Heart right ventricle (tissue), 16 donors: Measurements from ENCODE around the gene ALDH9A1. TPM values are rescaled to one million over a fixed set of nuclear protein-coding genes. Genes with fewer than 3 reads are reported as not detected.

Experiments
- ATAC-seq, 8 donors: fragments of 200-7000 bp; cut with Tn5 transposase; one replicate each; pipeline ENCODE4 v1.9.1; 2020; ENCODE audit warnings: mild to moderate bottlenecking in 8 of 8, moderate library complexity in 8 of 8, moderate number of reproducible peaks in 1 of 8
- DNase-seq, 2 donors: peaks; one replicate each; pipeline ENCODE4 v3.0.0-alpha.2; 2020
- H3K27ac ChIP-seq, 10 donors: fragments of 200-600 bp; sonication (generic) in 2 of 10; one replicate each; pipeline versions ENCODE4 v1.5.0 to v1.8.0; 2020 to 2022; ENCODE audit warnings: mild to moderate bottlenecking in 3 of 10
- H3K27me3 ChIP-seq, 7 donors: fragments of 200-600 bp; one replicate each; pipeline ENCODE4 v1.8.0; 2021 to 2022; ENCODE audit warnings: mild to moderate bottlenecking in 2 of 7
- H3K36me3 ChIP-seq, 9 donors: fragments of 200-600 bp; sonication (generic) in 1 of 9; one replicate each; pipeline versions ENCODE4 v1.5.0 to v1.8.0; 2020 to 2022; ENCODE audit warnings: mild to moderate bottlenecking in 2 of 9
- H3K4me1 ChIP-seq, 9 donors: fragments of 200-600 bp; sonication (generic) in 1 of 9; one replicate each; pipeline versions ENCODE4 v1.5.0 to v1.8.0; 2020 to 2022; ENCODE audit warnings: mild to moderate bottlenecking in 4 of 9
- H3K4me3 ChIP-seq, 10 donors: fragments of 200-600 bp; sonication (generic) in 2 of 10; one replicate each; pipeline versions ENCODE4 v1.5.0 to v1.8.0; 2020 to 2022; ENCODE audit warnings: mild to moderate bottlenecking in 7 of 10, moderate library complexity in 2 of 10
- H3K9me3 ChIP-seq, 11 donors: fragments of 200-600 bp in 10 of 11; sonication (generic) in 2 of 11; one replicate each; pipeline versions ENCODE4 v1.5.0 to v1.8.0; 2013 to 2022; ENCODE audit warnings: mild to moderate bottlenecking in 2 of 11, control low read depth in 1 of 11, moderate library complexity in 1 of 11
- CTCF ChIP-seq, 9 donors: fragments of 200-600 bp; sonication (generic) in 2 of 9; IDR thresholded peaks; one replicate each; pipeline versions ENCODE4 v1.5.0 to v1.8.0; 2021 to 2022; ENCODE audit warnings: antibody characterized with exemption in 9 of 9, mild to moderate bottlenecking in 5 of 9, moderate library complexity in 1 of 9
- WGBS, 2 donors: extraction: QIAGEN DNeasy Blood & Tissue Kit; methylation state at CpG; one replicate each; pipeline ENCODE4 v1.1.7; 2013; ENCODE audit warnings: inconsistent platforms in 1 of 2; 5-methylcytosine and 5-hydroxymethylcytosine counted together
- intact Hi-C, 10 donors: fragments of 100-400 bp; cut with DNase I; formaldehyde crosslinking; loops; one replicate each; pipeline versions ENCODE4 v1.11.1 to v1.14.2; 2022
- polyA plus RNA-seq, 2 donors: library from polyadenylated mRNA; stranded (reverse); fragments of 200-250 nt; gene quantifications; one replicate each; pipeline ENCODE4 v1.2.3, GENCODE V29; 2013
- total RNA-seq, 10 donors: library from RNA; stranded (reverse); fragmentation: NEBNext Ultra II Directional in 3 of 10; extraction: Animal tissue kit (Norgen Biotek cat#: 25700) in 3 of 10; gene quantifications; one replicate each; pipeline versions ENCODE4 v1.2.1 to v1.2.4, GENCODE V29; 2021 to 2023
- donor health status: Arrhythmogenic right ventricular cardiomyopathy.
- donor health status: ischemic (EF 13 %, LVEDD 7.1; RV severe dilation, severe dysfunction).
- donor health status: healthy with polysubstance abuse.
- donor health status: DM: no; HTN: yes; CAD: no.
- donor health status: DM: no; HTN: no; CAD: no.
- donor health status: ischemic (EF 25% LVEDD 6.9; RV normal size, moderate dysfunction).
- donor health status: ischemic (EF 25% LVEDD 5.7; RV mildly dilated, moderate dysfunction).
- donor health status: healthy.
- donor health status: DM: yes; HTN: yes; CAD: no.
- donor health status: Ischemic cardiomyopathy.
- donor health status: ischemic (EF 35%, LVEDD 5.7; RV mildly dilated, moderate dysfunction).
- donor health status: nonischemic (EF 11% LVEDD 7.7; RV severe dilation, severe dysfunction).
- donor health status: DM: yes; HTN: yes; CAD: no.
- donor health status: PGD.
- donor health status: ischemic (EF 29% LVEDD 5.4; RV normal size, mild dysfunction).
- donor health status: nonischemic (EF 23%, LVEDD 6.1; RV moderate dilation, normal function).

ALDH9A1 gene
- total and polyA plus RNA-seq, 12 donors, result 13.8 to 75.3 (median 63.6) TPM

GRCh38 chr1:165632152-165632469 is 66.3 kb downstream of the ALDH9A1 start:
- ATAC-seq (peak in 2 of 8 donors; percentile 0 to 2), DNase-seq (no peak)
- intact Hi-C loops, result loop anchor here in 2 of 10 donors (5.0 to 10.0 kb wide), 2 partner anchors 65 to 133 kb away; partner anchors contain the start of genes ALDH9A1 (in 2 of the 2) and TMCO1 (in 1 of the 2)
- TF ChIP-seq CTCF (IDR thresholded peaks at IDR 0.05), result no peak
- H3K4me3 ChIP-seq, result peak overlapping the region; percentile 66 to 96 (median 81)
- H3K9me3 ChIP-seq, result no peaks in the 10 kb centered on the region
- 4 to 7% methylated on average over 5 of the region's 5 CpGs for WGBS, 2 donors
- H3K4me1 ChIP-seq, result peaks cover 3 to 60% (median 47%) of the 10 kb centered on the region in 9 donors
- H3K36me3 ChIP-seq, result peaks cover 0 to 21% (median 0%) of the 10 kb centered on the region in 9 donors
- no peaks in the 10 kb centered on the region for H3K27me3 ChIP-seq
- H3K27ac ChIP-seq, result peak overlapping the region; percentile 87 to 97 (median 92)

GRCh38 chr1:165631342-165632151 is 66.8 kb downstream of the ALDH9A1 start:
- intact Hi-C loops, result loop anchor here in 4 of 10 donors (2.0 to 10.0 kb wide), 4 partner anchors 33 to 133 kb away; partner anchors contain the start of genes ALDH9A1 (in 4 of the 4) and TMCO1 (in 1 of the 4)
- Histone ChIP-seq H3K27me3 (no peaks in the 10 kb centered on the region), H3K4me1 (peaks cover 0 to 55% (median 41%) of the 10 kb centered on the region in 9 donors), H3K4me3 (peak overlapping the region; percentile 66 to 96 (median 81)), H3K27ac (peak overlapping the region; percentile 87 to 97 (median 92)), H3K9me3 (no peaks in the 10 kb centered on the region), H3K36me3 (peaks cover 0 to 16% (median 0%) of the 10 kb centered on the region in 9 donors)
- no peak for TF ChIP-seq CTCF (IDR thresholded peaks at IDR 0.05)
- DNase-seq (peak; percentile 40 to 42), ATAC-seq (peak; percentile 17 to 66 (median 48))
- 0 to 1% methylated on average over 31 of the region's 31 CpGs for WGBS, 2 donors

GRCh38 chr1:165630629-165631341 is 67.6 kb downstream of the ALDH9A1 start, which contains the start of gene MGST3:
Gene MGST3 (plus strand): TSS chr1:165631234. CDS start chr1:165649848, 18,614 bp downstream.
- WGBS, 2 donors, result 0% methylated on average over 56 of the region's 56 CpGs
- intact Hi-C loops, result loop anchor here in 4 of 10 donors (2.0 to 10.0 kb wide), 4 partner anchors 32 to 134 kb away; partner anchors contain the start of genes ALDH9A1 (in 4 of the 4) and TMCO1 (in 1 of the 4)
- ATAC-seq (peak; percentile 97 to 99 (median 98)), DNase-seq (peak; percentile 94 to 97)
- H3K4me1 ChIP-seq, result peaks cover 0 to 47% (median 35%) of the 10 kb centered on the region in 9 donors
- no peaks in the 10 kb centered on the region for H3K9me3 ChIP-seq
- H3K27ac ChIP-seq, result peak within 1 kb of the TSS; percentile 87 to 97 (median 92)
- no peak for TF ChIP-seq CTCF (IDR thresholded peaks at IDR 0.05)
- peak within 1 kb of the TSS; percentile 66 to 96 (median 81) for H3K4me3 ChIP-seq
- H3K27me3 ChIP-seq, result no peaks in the 10 kb centered on the region
- H3K36me3 ChIP-seq, result peaks cover 0 to 8% (median 0%) of the 10 kb centered on the region in 9 donors
